Panc1 (cell line): ENCODE data around the gene S1PR5. TPM values are rescaled to one million over a fixed set of nuclear protein-coding genes. Genes with fewer than 3 reads are reported as not detected.

Experiments
- ATAC-seq: fragments of 200-7000 bp; cut with Tn5 transposase; 2 replicates; pipeline ENCODE4 v1.9.1; 2020; ENCODE audit warnings: mild to moderate bottlenecking, moderate library complexity
- Bru-seq: library from RNA; stranded (reverse); fragments of 400-500 nt; gene quantifications from one replicate; lab custom pipeline; 2021; lab: Mats Ljungman, UMichigan
- BruChase-seq, 2 experiments: library from RNA; stranded (reverse); fragments of 400-500 nt; gene quantifications; one replicate each; lab custom pipeline; 2021; lab: Mats Ljungman, UMichigan
- BruUV-seq: library from RNA; stranded (reverse); fragments of 400-500 nt; replicated peaks from 2 replicates; lab custom pipeline; 2021; lab: Mats Ljungman, UMichigan
- CTCF ChIA-PET: fragments of 300-600 bp; sonication (Branson Sonifier 250); formaldehyde crosslinking; loops from one replicate; lab custom pipeline; 2022; ENCODE audit warnings: antibody characterized with exemption; lab: Charles Lee
- POLR2A ChIA-PET: fragments of 300-600 bp; sonication (Branson Sonifier 250); formaldehyde crosslinking; loops from one replicate; lab custom pipeline; 2022; ENCODE audit warnings: antibody characterized with exemption; lab: Charles Lee
- DNase-seq: peaks from one replicate; pipeline ENCODE4 v3.0.0-alpha.2; 2010; ENCODE audit warnings: low read depth, low spot score
- H3K27ac ChIP-seq: 2 replicates; pipeline ENCODE4 v1.5.1; 2011; ENCODE audit warnings: mild to moderate bottlenecking, low read length, inconsistent platforms
- H3K27me3 ChIP-seq: fragments of 200-500 bp; sonication (Bioruptor generic); 2 replicates; pipeline ENCODE4 v1.6.0; 2014; ENCODE audit warnings: low read length, inconsistent platforms; ENCODE audit not compliant: control insufficient read depth, insufficient read depth
- H3K36me3 ChIP-seq: fragments of 200-500 bp; sonication (Bioruptor generic); 2 replicates; pipeline ENCODE4 v1.5.1; 2014; ENCODE audit warnings: inconsistent platforms, mild to moderate bottlenecking, low read length, moderate library complexity; ENCODE audit not compliant: control insufficient read depth, insufficient read depth
- H3K4me1 ChIP-seq: 2 replicates; pipeline ENCODE4 v1.5.1; 2011; ENCODE audit warnings: inconsistent platforms, mild to moderate bottlenecking, low read length, moderate library complexity; ENCODE audit not compliant: control insufficient read depth, insufficient read depth
- H3K4me3 ChIP-seq, 2 experiments: 2 replicates each; pipeline ENCODE4 v1.5.1; 2011 to 2012; ENCODE audit warnings: low read depth in 2 of 2, low read length in 2 of 2, mild to moderate bottlenecking in 2 of 2, inconsistent platforms in 1 of 2, moderate library complexity in 1 of 2
- H3K9me3 ChIP-seq: fragments of 200-500 bp; sonication (Bioruptor generic); 2 replicates; pipeline ENCODE4 v1.5.1; 2014; ENCODE audit warnings: low read depth, mild to moderate bottlenecking, inconsistent platforms, low read length, moderate library complexity; ENCODE audit not compliant: control insufficient read depth, insufficient read depth
- CTCF ChIP-seq: fragments of 450-650 bp; IDR thresholded peaks from 2 replicates; pipeline ENCODE4 v1.5.1; 2017; ENCODE audit warnings: mild to moderate bottlenecking
- POLR2AphosphoS5 ChIP-seq: IDR thresholded peaks from 2 replicates; pipeline ENCODE4 v1.6.1; 2012; ENCODE audit warnings: mild to moderate bottlenecking, low read depth, low read length, moderate library complexity
- SIN3A ChIP-seq: IDR thresholded peaks from 2 replicates; pipeline ENCODE4 v1.6.1; 2012; ENCODE audit warnings: low read depth, mild to moderate bottlenecking, low read length, moderate library complexity, borderline replicate concordance; ENCODE audit not compliant: insufficient read depth
- TCF7L2 ChIP-seq: IDR thresholded peaks from 2 replicates; pipeline ENCODE4 v1.6.1; 2011; ENCODE audit warnings: mild to moderate bottlenecking, low read depth, low read length, inconsistent platforms
- in situ Hi-C: cut with HindIII; loops from 2 replicates; pipeline ENCODE4 v1.10.0; 2016; ENCODE audit warnings: low sequenced_read_pairs, low pct_unique_long_range_greater_than_20kb
- intact Hi-C: fragments of 100-400 bp; cut with micrococcal nuclease; formaldehyde crosslinking; loops from one replicate; pipeline ENCODE4 v1.10.0; 2022; ENCODE audit not compliant: unreplicated experiment
- long read RNA-seq: library from polyadenylated mRNA; unstranded; transcript quantifications from one replicate; pipeline ENCODE4 v2.0.0, GENCODE V29; 2021; ENCODE audit not compliant: unreplicated experiment
- polyA plus RNA-seq: library from polyadenylated mRNA; unstranded; fragments of >200 nt; gene quantifications from one replicate; pipeline ENCODE4 v1.2.1, GENCODE V29; 2012; ENCODE audit warnings: missing spikeins; ENCODE audit not compliant: insufficient read length
- total RNA-seq: library from RNA; stranded (reverse); gene quantifications from one replicate; pipeline ENCODE4 v1.2.1, GENCODE V29; 2021; ENCODE audit not compliant: unreplicated experiment
- TF ChIP-seq, protein P1 (sequence below), 2 experiments: IDR thresholded peaks; 2 replicates each; pipeline ENCODE4 v1.6.1; 2011 to 2012; ENCODE audit warnings: low read depth in 2 of 2, control low read depth in 1 of 2, low read length in 1 of 2, mild to moderate bottlenecking in 1 of 2, moderate library complexity in 1 of 2; ENCODE audit not compliant: insufficient read depth in 1 of 2

S1PR5 gene
- total RNA-seq (3.4 TPM), Bru-seq, nascent RNA (percentile 35 among the genes with signal in this experiment), BruChase-seq, experiment 1, labeled RNA remaining after a 2-hour chase (percentile 49 among the genes with signal in this experiment), BruChase-seq, experiment 2, labeled RNA remaining after a 6-hour chase (percentile 41 among the genes with signal in this experiment)
- polyA plus RNA-seq, result 3.9 TPM
- long read RNA-seq, transcript S1PR5-201 (2 exons, 2,341 nt), result major isoform, 7 of 15 reads
- long read RNA-seq, partial matches to known transcripts, result 0 of 15 reads
- long read RNA-seq, other reads (novel, unspliced or antisense), result 4 of 15 reads

- ATAC-seq (peak; percentile 86), DNase-seq (no peak)
- ChIA-PET CTCF (no interaction called here), POLR2A (no interaction called here)
- TF ChIP-seq, protein P1, sequence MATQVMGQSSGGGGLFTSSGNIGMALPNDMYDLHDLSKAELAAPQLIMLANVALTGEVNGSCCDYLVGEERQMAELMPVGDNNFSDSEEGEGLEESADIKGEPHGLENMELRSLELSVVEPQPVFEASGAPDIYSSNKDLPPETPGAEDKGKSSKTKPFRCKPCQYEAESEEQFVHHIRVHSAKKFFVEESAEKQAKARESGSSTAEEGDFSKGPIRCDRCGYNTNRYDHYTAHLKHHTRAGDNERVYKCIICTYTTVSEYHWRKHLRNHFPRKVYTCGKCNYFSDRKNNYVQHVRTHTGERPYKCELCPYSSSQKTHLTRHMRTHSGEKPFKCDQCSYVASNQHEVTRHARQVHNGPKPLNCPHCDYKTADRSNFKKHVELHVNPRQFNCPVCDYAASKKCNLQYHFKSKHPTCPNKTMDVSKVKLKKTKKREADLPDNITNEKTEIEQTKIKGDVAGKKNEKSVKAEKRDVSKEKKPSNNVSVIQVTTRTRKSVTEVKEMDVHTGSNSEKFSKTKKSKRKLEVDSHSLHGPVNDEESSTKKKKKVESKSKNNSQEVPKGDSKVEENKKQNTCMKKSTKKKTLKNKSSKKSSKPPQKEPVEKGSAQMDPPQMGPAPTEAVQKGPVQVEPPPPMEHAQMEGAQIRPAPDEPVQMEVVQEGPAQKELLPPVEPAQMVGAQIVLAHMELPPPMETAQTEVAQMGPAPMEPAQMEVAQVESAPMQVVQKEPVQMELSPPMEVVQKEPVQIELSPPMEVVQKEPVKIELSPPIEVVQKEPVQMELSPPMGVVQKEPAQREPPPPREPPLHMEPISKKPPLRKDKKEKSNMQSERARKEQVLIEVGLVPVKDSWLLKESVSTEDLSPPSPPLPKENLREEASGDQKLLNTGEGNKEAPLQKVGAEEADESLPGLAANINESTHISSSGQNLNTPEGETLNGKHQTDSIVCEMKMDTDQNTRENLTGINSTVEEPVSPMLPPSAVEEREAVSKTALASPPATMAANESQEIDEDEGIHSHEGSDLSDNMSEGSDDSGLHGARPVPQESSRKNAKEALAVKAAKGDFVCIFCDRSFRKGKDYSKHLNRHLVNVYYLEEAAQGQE (IDR thresholded peaks at IDR 0.05; ENCODE audit: insufficient read depth in 1 of 2, low read depth in 2 of 2, low read length in 1 of 2), result no peak
- TF ChIP-seq TCF7L2, result no peak
- no peak; the same call in 1 of the 2 replicates for TF ChIP-seq CTCF
- no peak for TF ChIP-seq POLR2AphosphoS5
- TF ChIP-seq SIN3A, result no peak
- Histone ChIP-seq H3K4me1 (peaks cover 13% of the 10 kb centered on the region), H3K27ac (peak within 1 kb of the TSS; percentile 59), H3K4me3 (peak within 1 kb of the TSS; percentile 59 to 76), H3K36me3 (no peaks in the 10 kb centered on the region; the same call in 1 of the 2 replicates), H3K9me3 (no peaks in the 10 kb centered on the region), H3K27me3 (no peaks in the 10 kb centered on the region)
- in situ Hi-C loops (no loop called here), intact Hi-C loops (no loop called here)
- no TSS peak for BruUV-seq
Measured at GRCh38 chr19:10517361-10517759, at the start of gene S1PR5. S1PR5 (minus strand) TSS chr19:10517447; CDS start chr19:10515011, 2,436 bp downstream.

- TF ChIP-seq POLR2AphosphoS5 (no peak), TCF7L2 (no peak), CTCF (no peak), SIN3A (no peak)
- TF ChIP-seq, protein P1 (IDR thresholded peaks at IDR 0.05; ENCODE audit: insufficient read depth in 1 of 2, low read depth in 2 of 2, low read length in 1 of 2), result no peak
- in situ Hi-C loops (no loop called here), intact Hi-C loops (loop anchor here (5.0 kb wide), 1 partner anchor 130 kb away; no protein-coding TSS in a partner anchor)
- no peaks in the 10 kb centered on the region for H3K9me3 ChIP-seq
- ChIA-PET POLR2A (interaction anchor here (0.5 kb wide), 1 partner anchor 1733 kb away, joined by 3 read pairs; no protein-coding TSS in a partner anchor), CTCF (interaction anchor here (0.5 to 0.6 kb wide), 2 partner anchors 28 to 79 kb away, joined by 3 read pairs; no protein-coding TSS in a partner anchor)
- no TSS peak for BruUV-seq
- 0 out of 2 replicates have a peak overlapping the region, but pooled peaks have one; percentile 51 for H3K27ac ChIP-seq
- DNase-seq (no peak), ATAC-seq (no peak)
- peak overlapping the region; percentile 68 to 69; a peak in 3 of 4 replicates for H3K4me3 ChIP-seq
- H3K4me1 ChIP-seq, result peaks cover 23% of the 10 kb centered on the region
- no peaks in the 10 kb centered on the region; the same call in 1 of the 2 replicates for H3K36me3 ChIP-seq
- no peaks in the 10 kb centered on the region for H3K27me3 ChIP-seq
Measured at GRCh38 chr19:10566658-10567410, 49.6 kb upstream of the S1PR5 start.
